Neural progenitor cell (in vitro differentiated cells): ENCODE measurements around the gene ISCA1.

Experiments
- EZH2 ChIP-seq: fragments of 200-600 bp; sonication (generic); IDR thresholded peaks from 2 replicates; pipeline ENCODE4 v1.6.1; 2017; ENCODE audit warnings: antibody characterized with exemption, mild to moderate bottlenecking, moderate library complexity
- TF ChIP-seq, protein P1 (sequence below): fragments of 200-600 bp; sonication (generic); IDR thresholded peaks from 2 replicates; pipeline ENCODE4 v1.5.1; 2017; ENCODE audit warnings: antibody characterized with exemption, mild to moderate bottlenecking

DNA sequence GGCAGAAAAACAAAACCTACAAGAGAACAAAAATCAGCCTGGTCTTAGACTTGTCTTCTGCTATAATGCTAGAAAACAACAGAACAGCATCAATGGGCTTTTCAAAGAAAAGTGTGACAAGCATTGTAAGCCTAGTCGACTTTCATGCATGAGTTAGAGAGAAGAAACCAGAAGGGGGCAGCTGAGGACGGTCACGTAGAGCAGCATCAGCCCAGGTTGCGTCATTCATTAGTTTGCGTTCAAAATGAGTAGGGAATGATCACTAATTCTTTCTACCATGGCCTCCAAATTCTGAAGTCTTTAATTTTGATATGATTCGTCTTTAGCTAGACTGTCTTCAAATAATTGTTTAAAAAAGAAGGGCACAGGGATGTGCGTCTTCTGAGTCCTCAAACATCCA lies 4.7 kb upstream of the ISCA1 start:
- TF ChIP-seq, protein P1, sequence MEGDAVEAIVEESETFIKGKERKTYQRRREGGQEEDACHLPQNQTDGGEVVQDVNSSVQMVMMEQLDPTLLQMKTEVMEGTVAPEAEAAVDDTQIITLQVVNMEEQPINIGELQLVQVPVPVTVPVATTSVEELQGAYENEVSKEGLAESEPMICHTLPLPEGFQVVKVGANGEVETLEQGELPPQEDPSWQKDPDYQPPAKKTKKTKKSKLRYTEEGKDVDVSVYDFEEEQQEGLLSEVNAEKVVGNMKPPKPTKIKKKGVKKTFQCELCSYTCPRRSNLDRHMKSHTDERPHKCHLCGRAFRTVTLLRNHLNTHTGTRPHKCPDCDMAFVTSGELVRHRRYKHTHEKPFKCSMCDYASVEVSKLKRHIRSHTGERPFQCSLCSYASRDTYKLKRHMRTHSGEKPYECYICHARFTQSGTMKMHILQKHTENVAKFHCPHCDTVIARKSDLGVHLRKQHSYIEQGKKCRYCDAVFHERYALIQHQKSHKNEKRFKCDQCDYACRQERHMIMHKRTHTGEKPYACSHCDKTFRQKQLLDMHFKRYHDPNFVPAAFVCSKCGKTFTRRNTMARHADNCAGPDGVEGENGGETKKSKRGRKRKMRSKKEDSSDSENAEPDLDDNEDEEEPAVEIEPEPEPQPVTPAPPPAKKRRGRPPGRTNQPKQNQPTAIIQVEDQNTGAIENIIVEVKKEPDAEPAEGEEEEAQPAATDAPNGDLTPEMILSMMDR, result peak; percentile 61
- no peak for TF ChIP-seq EZH2
